ENCODE measurements around the gene USP30.
"Not testable (repeated sequence)": the region's sequence is repeated elsewhere in the genome, so short reads cannot be mapped to it uniquely, and the experiment has no call there.

DNA sequence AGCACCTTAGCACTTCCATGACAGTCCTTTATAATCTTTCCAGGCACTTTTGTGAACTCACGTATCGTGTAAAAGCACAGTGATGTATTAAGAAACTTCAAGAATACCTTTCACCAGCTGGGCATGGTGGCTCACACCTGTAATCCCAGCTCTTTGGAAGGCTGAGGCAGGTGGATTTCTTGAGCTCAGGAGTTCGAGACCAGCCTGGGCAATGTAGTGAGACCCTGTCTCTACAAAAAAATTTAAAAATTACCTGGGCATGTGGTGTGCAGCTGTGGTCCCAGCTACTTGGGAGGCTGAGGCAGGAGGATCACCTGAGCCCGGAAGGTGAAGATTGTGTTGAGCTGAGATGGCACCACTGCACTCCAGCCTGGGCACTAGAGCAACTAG is 1.7 kb downstream of the USP30 start:
- not testable (repeated sequence) for TF ChIP-seq POLR2A (IDR thresholded peaks at IDR 0.05; ENCODE audit: low read depth, low read length); POLR2AphosphoS5 (IDR thresholded peaks at IDR 0.05; ENCODE audit: low read depth, low read length); TAF1 (IDR thresholded peaks at IDR 0.05; ENCODE audit: borderline replicate concordance, low read depth, low read length)

Measured in GM12892 (cell line).